GM19239 (cell line): ENCODE results near the gene ZIC5.
A peak's percentile ranks its signal among the peaks of the same experiment; 100 is the strongest.
"Not testable (repeated sequence)": the region's sequence is repeated elsewhere in the genome, so short reads cannot be mapped to it uniquely, and the experiment has no call there.

ENCODE experiments used
- DNase-seq: peaks from one replicate; pipeline ENCODE4 v3.0.0; 2011; ENCODE audit warnings: low spot score; ENCODE audit not compliant: insufficient read length
- FAIRE-seq: peaks from 2 replicates; lab custom pipeline; 2011; peaks lifted over from hg19 to GRCh38; lab: Jason Lieb, UNC

ZIC5 gene

GRCh38 chr13:99945515-99945914 lies 26.1 kb downstream of the ZIC5 start:
- FAIRE-seq, DNase-seq: not testable (repeated sequence)

DNA sequence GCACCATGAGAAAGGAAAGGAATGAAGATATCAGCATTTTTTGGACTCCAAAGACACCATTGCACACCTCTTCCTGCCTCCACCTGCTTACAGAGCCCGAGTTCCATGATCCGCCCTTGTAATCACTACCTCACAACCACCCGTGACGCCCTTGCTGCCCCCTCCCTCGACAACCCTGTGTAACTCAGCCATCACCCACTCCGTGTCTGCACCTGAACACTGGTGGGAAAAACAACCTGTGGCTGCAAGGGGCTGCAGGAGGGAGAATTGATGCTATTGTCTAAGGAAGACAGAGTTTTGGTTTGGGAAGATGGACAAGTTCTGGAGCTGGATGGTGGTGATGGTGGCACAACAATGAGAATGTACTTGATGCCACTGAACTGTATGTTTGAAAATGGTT lies 27.0 kb downstream of the ZIC5 start:
- FAIRE-seq: no peak
- DNase-seq: no peak

- no peak for DNase-seq
- FAIRE-seq: no peak
Measured at GRCh38 chr13:99944102-99944501, 27.5 kb downstream of the ZIC5 start.

DNA sequence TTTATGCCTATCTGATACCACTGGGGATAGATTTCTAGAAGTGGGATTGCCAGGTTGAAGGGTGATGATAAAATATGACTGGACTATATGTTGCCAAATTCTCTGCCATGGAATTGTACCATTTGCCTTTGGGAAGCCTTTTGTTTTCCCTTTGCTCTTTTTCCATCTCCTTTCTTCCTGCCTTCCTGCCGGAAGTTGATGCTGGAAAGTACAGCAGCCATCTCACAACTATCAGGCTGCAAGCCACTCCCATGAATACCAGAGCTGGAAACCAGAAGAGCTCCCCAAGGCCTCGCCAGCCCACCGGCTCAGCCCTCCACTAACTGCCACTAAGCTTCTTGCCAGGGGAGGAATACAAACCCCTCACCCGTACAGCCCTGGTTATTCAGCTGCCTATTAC lies 29.7 kb downstream of the ZIC5 start:
- no peak for DNase-seq
- FAIRE-seq: no peak

GRCh38 chr13:99941086-99941485 lies 30.5 kb downstream of the ZIC5 start:
- DNase-seq (no peak), FAIRE-seq (no peak)

GRCh38 chr13:99938635-99939034 lies 32.9 kb downstream of the ZIC5 start:
- DNase-seq (no peak), FAIRE-seq (no peak)

DNA sequence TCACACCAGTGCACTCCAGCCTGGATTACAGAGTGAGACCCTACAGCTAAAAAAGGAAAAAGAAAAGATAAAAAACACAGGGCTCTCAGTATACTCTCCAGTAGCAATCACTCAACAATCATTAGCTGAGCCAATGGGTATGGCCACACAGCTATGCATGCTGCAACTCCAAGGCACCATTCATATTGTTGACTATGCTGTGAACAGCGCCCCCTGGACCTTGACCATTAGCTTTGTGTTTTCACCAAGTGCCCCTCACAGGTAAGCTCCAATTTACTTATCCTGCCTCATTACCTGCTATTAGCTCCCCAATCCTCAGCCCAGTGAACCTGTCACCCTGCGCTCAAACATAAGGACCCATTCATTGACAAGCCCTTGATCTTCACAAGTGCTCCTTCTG lies 35.8 kb downstream of the ZIC5 start:
- DNase-seq (no peak), FAIRE-seq (no peak)

GRCh38 chr13:99932912-99933311 lies 38.7 kb downstream of the ZIC5 start:
- FAIRE-seq: no peak

DNA sequence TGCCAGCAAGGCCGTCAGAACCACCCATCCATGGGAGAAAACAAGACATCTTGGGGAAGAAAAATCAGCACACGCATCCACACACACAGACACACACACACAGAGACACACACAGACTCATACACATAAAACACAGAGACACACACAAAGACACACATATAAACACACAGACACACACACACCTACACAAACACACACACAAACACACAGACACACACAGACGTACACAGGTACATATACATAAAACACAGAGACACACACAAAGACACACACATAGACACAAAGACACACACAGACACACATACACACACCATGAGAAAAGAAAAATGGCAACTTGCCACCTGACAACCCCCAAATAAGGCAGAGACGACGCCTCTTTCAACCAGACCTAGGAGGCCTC lies 40.6 kb downstream of the ZIC5 start:
- DNase-seq (no peak), FAIRE-seq (no peak)

More at GRCh38 chr13:99932912-99933311, 38.7 kb downstream of the ZIC5 start:
- DNase-seq: no peak

DNA sequence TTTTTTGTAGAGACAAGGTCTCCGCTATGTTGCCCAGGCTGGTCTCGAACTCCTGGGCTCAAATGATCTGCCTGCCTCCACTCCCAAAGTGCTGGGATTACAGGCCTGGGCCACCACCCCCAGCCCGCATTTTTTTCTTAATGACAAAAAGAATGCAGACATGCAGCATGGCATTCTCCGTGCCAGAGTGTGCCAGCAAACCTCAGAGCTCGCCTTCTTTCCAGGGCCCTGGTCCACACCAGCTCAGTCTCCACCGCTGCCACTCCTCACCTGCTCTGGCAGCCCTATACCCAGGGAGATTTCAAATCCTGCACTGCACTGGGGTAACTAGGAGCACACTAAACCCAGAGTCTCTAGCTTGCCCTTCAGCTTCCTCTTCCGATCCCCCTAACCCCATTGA lies 41.7 kb downstream of the ZIC5 start:
- DNase-seq (no peak), FAIRE-seq (no peak)

DNA sequence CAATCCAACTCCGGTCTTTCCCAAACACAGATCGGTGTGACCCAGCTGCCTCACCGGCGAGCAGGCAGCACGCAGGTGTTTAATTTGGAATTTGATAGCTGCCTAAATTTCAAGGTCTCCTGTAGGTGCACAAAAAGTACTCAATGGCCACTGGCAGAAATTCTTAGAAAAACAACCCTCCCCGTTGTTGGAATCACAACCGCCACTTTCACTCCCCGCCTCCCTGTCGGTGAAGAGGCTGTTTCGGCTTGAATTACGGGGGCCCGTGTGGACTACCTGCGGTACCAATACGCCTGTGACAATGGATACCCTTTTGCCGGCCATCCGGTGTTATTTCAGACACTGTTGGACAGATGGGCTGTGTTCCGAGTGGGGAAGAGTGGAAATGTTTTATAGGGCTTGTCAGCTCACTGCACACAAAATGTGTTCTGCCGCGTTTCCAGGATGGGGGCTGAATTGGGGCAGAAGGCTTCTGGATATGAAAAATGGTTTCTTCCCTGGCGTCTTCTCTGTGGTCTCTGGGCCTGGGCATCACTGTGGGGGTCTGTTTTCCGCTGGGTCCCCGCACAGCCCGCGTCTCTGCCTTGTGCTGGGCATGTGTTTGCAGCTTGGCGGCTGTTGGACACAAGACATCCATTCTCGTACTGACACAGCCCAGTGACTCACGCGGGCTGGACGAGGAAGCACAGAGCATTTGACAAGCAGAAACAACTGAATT lies 45.4 kb downstream of the ZIC5 start:
- FAIRE-seq: no peak
- DNase-seq: no peak

- FAIRE-seq (no peak), DNase-seq (no peak)
Measured at GRCh38 chr13:99923877-99924582, 47.5 kb downstream of the ZIC5 start.

- FAIRE-seq (no peak), DNase-seq (no peak)
Measured at GRCh38 chr13:99922631-99923404, 48.7 kb downstream of the ZIC5 start.

- no peak for FAIRE-seq
- DNase-seq: no peak
Measured at GRCh38 chr13:99919132-99919531, 52.4 kb downstream of the ZIC5 start.

DNA sequence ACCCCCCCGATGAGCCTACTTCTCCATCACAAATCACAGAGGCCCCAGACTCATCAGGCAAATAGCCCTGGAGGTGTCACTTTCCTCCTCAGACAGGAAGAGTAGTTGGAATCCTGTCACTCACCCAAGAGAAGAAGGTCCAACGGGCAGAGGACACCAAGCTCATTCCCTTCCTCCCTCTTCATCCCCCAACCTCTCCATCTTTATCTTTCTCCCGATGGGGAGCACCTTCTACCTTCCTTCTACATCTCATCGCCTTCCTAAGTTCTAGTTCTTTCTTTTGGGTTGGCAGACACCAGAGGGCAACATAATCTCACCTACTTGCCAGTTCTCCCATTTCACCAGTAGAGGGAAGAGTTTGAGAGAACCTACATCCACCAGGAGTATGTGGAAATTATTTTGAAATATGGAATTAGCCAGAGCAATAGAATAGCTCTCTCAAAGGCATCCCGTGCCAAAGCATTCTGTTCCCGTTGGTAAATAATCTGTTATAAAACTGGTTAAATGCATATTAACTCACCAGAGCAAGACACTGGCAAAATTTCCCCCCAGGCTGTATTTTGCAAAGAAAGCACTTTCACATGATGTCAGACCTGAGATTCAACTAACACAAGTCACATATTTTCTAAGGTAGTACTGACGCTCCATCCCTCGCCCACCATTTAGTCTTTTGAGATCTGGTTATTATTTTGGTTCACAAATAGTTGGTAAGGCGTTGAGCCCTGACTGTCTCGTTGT lies 55.0 kb downstream of the ZIC5 start:
- FAIRE-seq: peak; percentile 94

GRCh38 chr13:99913167-99913566 lies 58.4 kb downstream of the ZIC5 start:
- no peak for FAIRE-seq
- no peak for DNase-seq

More for the DNA sequence above, 55.0 kb downstream of the ZIC5 start:
- peak; percentile 67 for DNase-seq
